Heart left ventricle (tissue), 13 donors: ENCODE measurements around the gene R3HDM2.

Source experiments
- CTCF ChIP-seq, 12 donors: fragments of 200-600 bp; sonication (generic) in 4 of 12; IDR thresholded peaks; one replicate each; pipeline versions ENCODE4 v1.5.0 to v1.8.0; 2018 to 2022; ENCODE audit warnings: antibody characterized with exemption in 12 of 12, mild to moderate bottlenecking in 5 of 12
- POLR2A ChIP-seq, 2 donors: fragments of 450-650 bp; IDR thresholded peaks; one replicate each; pipeline ENCODE4 v1.6.1; 2017; ENCODE audit warnings: antibody characterized with exemption in 2 of 2, mild to moderate bottlenecking in 2 of 2, moderate library complexity in 2 of 2
- donor health status: ischemic (EF 13 %, LVEDD 7.1; RV severe dilation, severe dysfunction).
- donor health status: DM: no; HTN: yes; CAD: no.
- donor health status: DM: no; HTN: no; CAD: no.
- donor health status: ischemic (EF 25% LVEDD 6.9; RV normal size, moderate dysfunction).
- donor health status: ischemic (EF 25% LVEDD 5.7; RV mildly dilated, moderate dysfunction).
- donor health status: ischemic (EF 35%, LVEDD 5.7; RV mildly dilated, moderate dysfunction).
- donor health status: nonischemic (EF 11% LVEDD 7.7; RV severe dilation, severe dysfunction).
- donor health status: DM: yes; HTN: yes; CAD: no.
- donor health status: PGD.
- donor health status: ischemic (EF 29% LVEDD 5.4; RV normal size, mild dysfunction).
- donor health status: nonischemic (EF 23%, LVEDD 6.1; RV moderate dilation, normal function).

DNA sequence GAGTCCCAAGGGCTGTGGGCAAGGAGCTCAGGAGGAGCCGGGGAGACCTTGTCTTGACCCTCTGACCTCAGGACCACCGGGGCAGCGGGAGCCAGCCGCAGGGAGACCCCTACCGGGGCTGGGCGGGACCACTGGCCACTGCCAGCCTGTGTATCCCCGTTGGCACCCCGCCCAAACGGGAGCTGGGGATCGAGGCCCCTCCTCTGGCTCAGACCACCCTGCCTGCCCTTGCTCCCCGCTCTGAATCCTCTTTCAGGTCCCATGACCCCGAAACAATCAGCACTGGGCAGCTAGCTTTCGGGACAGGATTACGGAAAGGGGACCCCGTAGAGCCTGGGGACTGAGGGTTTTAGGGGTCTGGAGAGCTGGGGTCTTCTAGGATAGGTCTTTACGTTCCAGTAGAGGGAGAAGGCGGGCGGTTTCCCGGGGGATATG, 30.0 kb upstream of the R3HDM2 start:
- TF ChIP-seq POLR2A (IDR thresholded peaks at IDR 0.05) (no peak), CTCF (IDR thresholded peaks at IDR 0.05) (no peak)
